Measurements from ENCODE around the gene PITPNM1.

DNA sequence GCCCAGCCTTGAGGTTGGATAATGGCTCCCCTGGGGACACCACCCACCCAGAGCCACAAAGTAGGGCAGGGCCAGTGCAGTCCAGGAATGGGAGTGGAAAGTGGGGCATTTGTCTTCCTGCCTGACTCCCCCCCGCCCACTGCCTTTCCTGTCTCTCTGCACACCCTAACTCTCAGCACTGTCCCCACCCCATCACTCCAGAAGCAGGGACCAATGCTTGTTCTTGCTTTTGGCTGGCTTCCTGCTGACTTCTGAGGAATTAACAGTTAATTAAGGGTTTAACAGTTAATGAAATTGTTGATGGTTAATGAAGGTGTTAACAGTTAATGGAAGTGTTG lies 4.7 kb downstream of the PITPNM1 start:
- TF ChIP-seq POLR2A (IDR thresholded peaks at IDR 0.05), result no peak
- TF ChIP-seq, protein P1, sequence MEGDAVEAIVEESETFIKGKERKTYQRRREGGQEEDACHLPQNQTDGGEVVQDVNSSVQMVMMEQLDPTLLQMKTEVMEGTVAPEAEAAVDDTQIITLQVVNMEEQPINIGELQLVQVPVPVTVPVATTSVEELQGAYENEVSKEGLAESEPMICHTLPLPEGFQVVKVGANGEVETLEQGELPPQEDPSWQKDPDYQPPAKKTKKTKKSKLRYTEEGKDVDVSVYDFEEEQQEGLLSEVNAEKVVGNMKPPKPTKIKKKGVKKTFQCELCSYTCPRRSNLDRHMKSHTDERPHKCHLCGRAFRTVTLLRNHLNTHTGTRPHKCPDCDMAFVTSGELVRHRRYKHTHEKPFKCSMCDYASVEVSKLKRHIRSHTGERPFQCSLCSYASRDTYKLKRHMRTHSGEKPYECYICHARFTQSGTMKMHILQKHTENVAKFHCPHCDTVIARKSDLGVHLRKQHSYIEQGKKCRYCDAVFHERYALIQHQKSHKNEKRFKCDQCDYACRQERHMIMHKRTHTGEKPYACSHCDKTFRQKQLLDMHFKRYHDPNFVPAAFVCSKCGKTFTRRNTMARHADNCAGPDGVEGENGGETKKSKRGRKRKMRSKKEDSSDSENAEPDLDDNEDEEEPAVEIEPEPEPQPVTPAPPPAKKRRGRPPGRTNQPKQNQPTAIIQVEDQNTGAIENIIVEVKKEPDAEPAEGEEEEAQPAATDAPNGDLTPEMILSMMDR (IDR thresholded peaks at IDR 0.05), result no peak

All from sigmoid colon (tissue), 3 donors.